Activated T-cell treated with anti-CD3 and anti-CD28 coated beads, Interleukin-2, amount 50 U/mL, for 72 hours (primary cell): ENCODE results near the gene NIM1K. TPM values are rescaled to one million over a fixed set of nuclear protein-coding genes. Genes with fewer than 3 reads are reported as not detected.

Source experiments
- ATAC-seq, 2 donors: fragments of 150-1000 bp; cut with Tn5 transposase; replicated peaks in 1 of 2; 2 replicates each; pipeline ENCODE4 v1.10.0; 2021; ENCODE audit warnings: moderate library complexity in 2 of 2, mild to moderate bottlenecking in 1 of 2
- DNase-seq, 2 donors: peaks; one replicate each; pipeline ENCODE4 v3.0.0; 2021 to 2022; ENCODE audit warnings: mixed read lengths in 1 of 2
- H3K27ac Mint-ChIP-seq: one replicate; pipeline ENCODE4 v1.8.0; 2022; ENCODE audit warnings: mild to moderate bottlenecking, moderate library complexity, mixed read lengths
- H3K27me3 Mint-ChIP-seq: one replicate; pipeline ENCODE4 v1.8.0; 2022; ENCODE audit warnings: low read depth, mixed read lengths
- H3K36me3 Mint-ChIP-seq, 2 donors: one replicate each; pipeline ENCODE4 v1.8.0; 2022; ENCODE audit warnings: mixed read lengths in 2 of 2, mild to moderate bottlenecking in 1 of 2; ENCODE audit not compliant: insufficient read depth in 2 of 2
- H3K4me1 Mint-ChIP-seq: one replicate; pipeline ENCODE4 v1.8.0; 2022; ENCODE audit warnings: low read depth, mixed read lengths
- H3K4me3 Mint-ChIP-seq, 2 donors: one replicate each; pipeline ENCODE4 v1.8.0; 2022; ENCODE audit warnings: mild to moderate bottlenecking in 2 of 2, mixed read lengths in 2 of 2, moderate library complexity in 2 of 2
- H3K9me3 Mint-ChIP-seq, 2 donors: one replicate each; pipeline ENCODE4 v1.8.0; 2022; ENCODE audit warnings: mixed read lengths in 2 of 2
- total RNA-seq, 2 donors: library from RNA; stranded (reverse); gene quantifications; one replicate each; pipeline ENCODE4 v1.2.3, GENCODE V29; 2022

The NIM1K gene
- total RNA-seq = 1 to 10 TPM; 3.4 to 4.3 TPM

- Mint-ChIP-seq H3K4me1 (peaks cover 46% of the 10 kb centered on the region), H3K36me3 (peaks cover 0 to 1% of the 10 kb centered on the region in 2 donors), H3K9me3 (no peaks in the 10 kb centered on the region), H3K27ac (peak within 1 kb of the TSS; percentile 68), H3K27me3 (peaks cover 19% of the 10 kb centered on the region), H3K4me3 (peak within 1 kb of the TSS; percentile 92 to 95)
- DNase-seq (peak; percentile 70 to 72), ATAC-seq (peak; percentile 71 to 72)
Measured at GRCh38 chr5:43191740-43192557, at the start of gene NIM1K. Gene NIM1K (plus strand): TSS chr5:43192225. CDS start chr5:43245776, 53,551 bp downstream.

- no peaks in the 10 kb centered on the region for H3K9me3 Mint-ChIP-seq
- H3K27me3 Mint-ChIP-seq = no peaks in the 10 kb centered on the region
- peaks cover 16% of the 10 kb centered on the region for H3K4me1 Mint-ChIP-seq
- no peak for DNase-seq
- H3K27ac Mint-ChIP-seq = no peak overlapping the region
- no peak overlapping the region for H3K4me3 Mint-ChIP-seq
- ATAC-seq = no peak
- peaks cover 5 to 19% of the 10 kb centered on the region in 2 donors for H3K36me3 Mint-ChIP-seq
Measured at GRCh38 chr5:43145071-43145470, 47.0 kb upstream of the NIM1K start.

GRCh38 chr5:43146958-43147357 is 45.1 kb upstream of the NIM1K start:
- no peak overlapping the region for H3K27ac Mint-ChIP-seq
- ATAC-seq (no peak), DNase-seq (no peak)
- H3K36me3 Mint-ChIP-seq = peaks cover 3 to 17% of the 10 kb centered on the region in 2 donors
- H3K4me3 Mint-ChIP-seq = no peak overlapping the region
- H3K4me1 Mint-ChIP-seq = peaks cover 10% of the 10 kb centered on the region
- no peaks in the 10 kb centered on the region for H3K27me3 Mint-ChIP-seq
- no peaks in the 10 kb centered on the region for H3K9me3 Mint-ChIP-seq

GRCh38 chr5:43148417-43148816 is 43.6 kb upstream of the NIM1K start:
- Mint-ChIP-seq H3K4me3 (no peak overlapping the region), H3K9me3 (no peaks in the 10 kb centered on the region), H3K27ac (no peak overlapping the region), H3K27me3 (no peaks in the 10 kb centered on the region), H3K36me3 (peaks cover 2 to 13% of the 10 kb centered on the region in 2 donors), H3K4me1 (peaks cover 10% of the 10 kb centered on the region)
- DNase-seq (no peak), ATAC-seq (no peak)

- ATAC-seq = no peak
- H3K9me3 Mint-ChIP-seq = no peaks in the 10 kb centered on the region
- no peaks in the 10 kb centered on the region for H3K27me3 Mint-ChIP-seq
- no peak for DNase-seq
- peaks cover 17% of the 10 kb centered on the region for H3K4me1 Mint-ChIP-seq
- H3K36me3 Mint-ChIP-seq = peaks cover 4 to 11% of the 10 kb centered on the region in 2 donors
- no peak overlapping the region for H3K4me3 Mint-ChIP-seq
- no peak overlapping the region for H3K27ac Mint-ChIP-seq
Measured at GRCh38 chr5:43149231-43149630, 42.8 kb upstream of the NIM1K start.

- H3K36me3 Mint-ChIP-seq = peaks cover 4% of the 10 kb centered on the region in 2 donors
Measured at GRCh38 chr5:43150075-43150474, 42.0 kb upstream of the NIM1K start.

GRCh38 chr5:43150748-43151147 is 41.3 kb upstream of the NIM1K start:
- no peaks in the 10 kb centered on the region for H3K9me3 Mint-ChIP-seq
- H3K4me3 Mint-ChIP-seq = no peak overlapping the region
- peaks cover 4% of the 10 kb centered on the region in 2 donors for H3K36me3 Mint-ChIP-seq
- no peak overlapping the region for H3K27ac Mint-ChIP-seq
- ATAC-seq (no peak), DNase-seq (no peak)
- H3K4me1 Mint-ChIP-seq = peaks cover 19% of the 10 kb centered on the region
- no peaks in the 10 kb centered on the region for H3K27me3 Mint-ChIP-seq

More at GRCh38 chr5:43150075-43150474, 42.0 kb upstream of the NIM1K start:
- no peak overlapping the region for H3K27ac Mint-ChIP-seq
- H3K9me3 Mint-ChIP-seq = no peaks in the 10 kb centered on the region
- H3K4me1 Mint-ChIP-seq = peaks cover 13% of the 10 kb centered on the region
- no peak for ATAC-seq
- no peak overlapping the region for H3K4me3 Mint-ChIP-seq
- H3K27me3 Mint-ChIP-seq = no peaks in the 10 kb centered on the region
- DNase-seq = no peak

- H3K27ac Mint-ChIP-seq = no peak overlapping the region
- DNase-seq = no peak
- H3K4me3 Mint-ChIP-seq = no peak overlapping the region
- peaks cover 2 to 3% of the 10 kb centered on the region in 2 donors for H3K36me3 Mint-ChIP-seq
- H3K27me3 Mint-ChIP-seq = no peaks in the 10 kb centered on the region
- no peak for ATAC-seq
- peaks cover 0 to 1% of the 10 kb centered on the region in 2 donors for H3K9me3 Mint-ChIP-seq
- peaks cover 25% of the 10 kb centered on the region for H3K4me1 Mint-ChIP-seq
Measured at GRCh38 chr5:43152946-43153345, 39.1 kb upstream of the NIM1K start.

GRCh38 chr5:43154469-43154868 is 37.6 kb upstream of the NIM1K start:
- ATAC-seq = no peak
- H3K4me1 Mint-ChIP-seq = peaks cover 35% of the 10 kb centered on the region
- H3K9me3 Mint-ChIP-seq = peaks cover 0 to 1% of the 10 kb centered on the region in 2 donors
- no peak for DNase-seq
- H3K27ac Mint-ChIP-seq = no peak overlapping the region
- H3K27me3 Mint-ChIP-seq = no peaks in the 10 kb centered on the region
- peaks cover 2 to 7% of the 10 kb centered on the region in 2 donors for H3K36me3 Mint-ChIP-seq
- no peak overlapping the region for H3K4me3 Mint-ChIP-seq

- peak overlapping the region; percentile 41 for H3K27ac Mint-ChIP-seq
- peaks cover 46% of the 10 kb centered on the region for H3K4me1 Mint-ChIP-seq
Measured at GRCh38 chr5:43155394-43156096, 36.5 kb upstream of the NIM1K start.

GRCh38 chr5:43156388-43156787 is 35.6 kb upstream of the NIM1K start:
- peaks cover 55% of the 10 kb centered on the region for H3K4me1 Mint-ChIP-seq
- ATAC-seq (peak; percentile 57 to 80), DNase-seq (peak in 1 of 2 donors; percentile 17)
- peaks cover 6 to 10% of the 10 kb centered on the region in 2 donors for H3K36me3 Mint-ChIP-seq
- H3K27me3 Mint-ChIP-seq = no peaks in the 10 kb centered on the region
- peak overlapping the region; percentile 31 for H3K27ac Mint-ChIP-seq
- H3K9me3 Mint-ChIP-seq = peaks cover 0 to 1% of the 10 kb centered on the region in 2 donors
- no peak overlapping the region for H3K4me3 Mint-ChIP-seq

More at GRCh38 chr5:43155394-43156096, 36.5 kb upstream of the NIM1K start:
- Mint-ChIP-seq H3K36me3 (peaks cover 2 to 7% of the 10 kb centered on the region in 2 donors), H3K27me3 (no peaks in the 10 kb centered on the region), H3K9me3 (peaks cover 0 to 1% of the 10 kb centered on the region in 2 donors), H3K4me3 (peak overlapping the region in 1 of 2 donors; percentile 10)
- ATAC-seq (no peak), DNase-seq (no peak)

- no peak for ATAC-seq
- DNase-seq = no peak
- Mint-ChIP-seq H3K27ac (peak overlapping the region; percentile 31), H3K36me3 (peaks cover 8 to 16% of the 10 kb centered on the region in 2 donors), H3K9me3 (peaks cover 0 to 1% of the 10 kb centered on the region in 2 donors), H3K4me3 (no peak overlapping the region), H3K27me3 (no peaks in the 10 kb centered on the region), H3K4me1 (peaks cover 57% of the 10 kb centered on the region)
Measured at GRCh38 chr5:43157068-43157467, 35.0 kb upstream of the NIM1K start.

GRCh38 chr5:43161244-43161643 is 30.8 kb upstream of the NIM1K start:
- ATAC-seq (peak; percentile 71 to 80), DNase-seq (peak in 1 of 2 donors; percentile 15)
- H3K4me1 Mint-ChIP-seq = peaks cover 37% of the 10 kb centered on the region
- H3K27ac Mint-ChIP-seq = peak overlapping the region; percentile 89
- peaks cover 12 to 26% of the 10 kb centered on the region in 2 donors for H3K36me3 Mint-ChIP-seq
- peaks cover 0 to 1% of the 10 kb centered on the region in 2 donors for H3K9me3 Mint-ChIP-seq
- H3K4me3 Mint-ChIP-seq = peak overlapping the region in 1 of 2 donors; percentile 23
- H3K27me3 Mint-ChIP-seq = no peaks in the 10 kb centered on the region
